SK-N-SH treated with all-trans-retinoic acid at 6 μM for 48 hours (cell line): ENCODE results near the gene ANKRD34B.

Experiments
- ATAC-seq: fragments of 200-7000 bp; cut with Tn5 transposase; 3 replicates; pipeline ENCODE4 v1.9.1; 2020; ENCODE audit warnings: mild to moderate bottlenecking, moderate library complexity
- ARNTL ChIP-seq: fragments of 450-650 bp; formaldehyde crosslinking; IDR thresholded peaks from 2 replicates; pipeline ENCODE4 v1.5.0; 2020; ENCODE audit warnings: low read depth, mild to moderate bottlenecking, moderate library complexity, borderline replicate concordance
- BACH2 ChIP-seq: fragments of 250-450 bp; sonication (Bioruptor Pico); IDR thresholded peaks from 2 replicates; pipeline ENCODE4 v1.9.0; 2021; ENCODE audit warnings: mild to moderate bottlenecking, borderline replicate concordance
- ESRRG ChIP-seq: fragments of 250-450 bp; sonication (Bioruptor Pico); IDR thresholded peaks from 2 replicates; pipeline ENCODE4 v1.6.1; 2021; ENCODE audit warnings: mild to moderate bottlenecking
- ISL1 ChIP-seq: fragments of 250-450 bp; sonication (Bioruptor Pico); IDR thresholded peaks from 2 replicates; pipeline ENCODE4 v2.1.2; 2022; ENCODE audit warnings: mild to moderate bottlenecking, moderate library complexity
- OSR1 ChIP-seq: fragments of 250-450 bp; sonication (Bioruptor Pico); IDR thresholded peaks from 2 replicates; pipeline ENCODE4 v1.8.0; 2022; ENCODE audit warnings: moderate library complexity, mild to moderate bottlenecking, inconsistent platforms
- PPARA ChIP-seq: fragments of 250-450 bp; sonication (Bioruptor Pico); IDR thresholded peaks from 2 replicates; pipeline ENCODE4 v1.5.0; 2020; ENCODE audit warnings: mild to moderate bottlenecking, borderline replicate concordance
- RARB ChIP-seq: fragments of 250-450 bp; sonication (Bioruptor Pico); IDR thresholded peaks from 2 replicates; pipeline ENCODE4 v1.8.0; 2021; ENCODE audit warnings: mild to moderate bottlenecking, moderate library complexity
- TCF4 ChIP-seq: fragments of 250-450 bp; sonication (Bioruptor Pico); IDR thresholded peaks from 2 replicates; pipeline ENCODE4 v1.8.0; 2021; ENCODE audit warnings: mild to moderate bottlenecking, moderate library complexity, borderline replicate concordance
- TOX ChIP-seq: fragments of 250-450 bp; sonication (Bioruptor Pico); IDR thresholded peaks from 2 replicates; pipeline ENCODE4 v1.8.0; 2021; ENCODE audit warnings: mild to moderate bottlenecking, moderate library complexity, borderline replicate concordance
- ZC3H10 ChIP-seq: fragments of 250-450 bp; sonication (Bioruptor Pico); IDR thresholded peaks from 2 replicates; pipeline ENCODE4 v1.5.1; 2021; ENCODE audit warnings: mild to moderate bottlenecking, moderate library complexity
- ZFP3 ChIP-seq: fragments of 250-450 bp; sonication (Bioruptor Pico); IDR thresholded peaks from 2 replicates; pipeline ENCODE4 v1.5.0; 2020; ENCODE audit warnings: mild to moderate bottlenecking, moderate library complexity
- ZFP30 ChIP-seq: fragments of 450-650 bp; formaldehyde crosslinking; IDR thresholded peaks from 2 replicates; pipeline ENCODE4 v1.5.0; 2022; ENCODE audit warnings: mild to moderate bottlenecking, moderate library complexity
- ZNF565 ChIP-seq: fragments of 450-650 bp; formaldehyde crosslinking; conservative IDR thresholded peaks from 2 replicates; pipeline ENCODE4 v1.5.0; 2020; ENCODE audit warnings: low read depth, mild to moderate bottlenecking, moderate library complexity
- ZNF8 ChIP-seq: fragments of 450-650 bp; formaldehyde crosslinking; IDR thresholded peaks from 2 replicates; pipeline ENCODE4 v1.5.0; 2020; ENCODE audit warnings: mild to moderate bottlenecking, moderate library complexity
- TF ChIP-seq, protein P1 (sequence below): fragments of 250-450 bp; sonication (Bioruptor Pico); IDR thresholded peaks from 2 replicates; pipeline ENCODE4 v1.5.1; 2021; ENCODE audit warnings: mild to moderate bottlenecking, moderate library complexity
- TF ChIP-seq, protein P2 (sequence below): fragments of 250-450 bp; sonication (Bioruptor Pico); IDR thresholded peaks from 2 replicates; pipeline ENCODE4 v1.5.0; 2020; ENCODE audit warnings: mild to moderate bottlenecking, moderate library complexity
- TF ChIP-seq, protein P3 (sequence below): fragments of 250-450 bp; sonication (Bioruptor Pico); IDR thresholded peaks from 2 replicates; pipeline ENCODE4 v1.5.1; 2020; ENCODE audit warnings: low read depth, mild to moderate bottlenecking, moderate library complexity
- TF ChIP-seq, protein P4 (sequence below): fragments of 250-450 bp; sonication (Bioruptor Pico); IDR thresholded peaks from 2 replicates; pipeline ENCODE4 v1.8.0; 2021; ENCODE audit warnings: low read depth, mild to moderate bottlenecking, moderate library complexity, borderline replicate concordance

Gene ANKRD34B

DNA sequence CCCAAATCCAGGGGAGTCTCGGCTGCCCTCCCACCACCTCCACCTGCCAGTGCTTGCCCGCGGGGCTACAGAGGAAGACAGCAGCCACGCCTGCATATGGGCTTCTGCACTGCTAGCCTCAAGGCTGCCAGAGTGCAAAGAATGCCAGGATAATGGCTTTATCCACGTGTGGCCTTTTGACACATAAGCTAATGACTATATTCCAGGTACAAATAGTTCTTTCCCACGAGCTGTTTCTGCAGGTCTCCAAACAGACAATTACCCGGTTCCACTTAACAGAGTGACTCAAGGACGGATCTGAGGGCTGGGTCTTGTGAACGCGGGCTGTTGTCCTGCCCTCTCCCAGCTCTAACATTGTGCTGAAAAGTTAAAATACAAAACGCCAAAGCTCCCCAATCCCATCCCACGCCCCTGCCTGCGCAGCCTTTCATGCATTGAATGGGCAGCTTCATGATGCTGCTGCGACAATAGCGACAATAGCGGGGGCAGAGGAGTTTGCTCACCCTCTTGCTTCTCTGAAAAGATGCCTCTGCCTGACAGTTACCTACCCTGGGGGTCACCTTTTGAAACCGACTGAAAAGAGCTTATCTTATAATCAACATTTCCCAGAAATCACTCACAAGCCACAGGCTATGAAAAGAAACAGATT is 45.3 kb upstream of the ANKRD34B start:
- no peak for ATAC-seq
- TF ChIP-seq PPARA (no peak), ESRRG (CRISPR knock-in tag) (no peak), TOX (CRISPR knock-in tag) (no peak), TCF4 (no peak), ZFP3 (CRISPR knock-in tag) (no peak)
- TF ChIP-seq, protein P1, sequence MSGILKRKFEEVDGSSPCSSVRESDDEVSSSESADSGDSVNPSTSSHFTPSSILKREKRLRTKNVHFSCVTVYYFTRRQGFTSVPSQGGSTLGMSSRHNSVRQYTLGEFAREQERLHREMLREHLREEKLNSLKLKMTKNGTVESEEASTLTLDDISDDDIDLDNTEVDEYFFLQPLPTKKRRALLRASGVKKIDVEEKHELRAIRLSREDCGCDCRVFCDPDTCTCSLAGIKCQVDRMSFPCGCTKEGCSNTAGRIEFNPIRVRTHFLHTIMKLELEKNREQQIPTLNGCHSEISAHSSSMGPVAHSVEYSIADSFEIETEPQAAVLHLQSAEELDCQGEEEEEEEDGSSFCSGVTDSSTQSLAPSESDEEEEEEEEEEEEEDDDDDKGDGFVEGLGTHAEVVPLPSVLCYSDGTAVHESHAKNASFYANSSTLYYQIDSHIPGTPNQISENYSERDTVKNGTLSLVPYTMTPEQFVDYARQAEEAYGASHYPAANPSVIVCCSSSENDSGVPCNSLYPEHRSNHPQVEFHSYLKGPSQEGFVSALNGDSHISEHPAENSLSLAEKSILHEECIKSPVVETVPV (CRISPR knock-in tag): no peak
- TF ChIP-seq, protein P2, sequence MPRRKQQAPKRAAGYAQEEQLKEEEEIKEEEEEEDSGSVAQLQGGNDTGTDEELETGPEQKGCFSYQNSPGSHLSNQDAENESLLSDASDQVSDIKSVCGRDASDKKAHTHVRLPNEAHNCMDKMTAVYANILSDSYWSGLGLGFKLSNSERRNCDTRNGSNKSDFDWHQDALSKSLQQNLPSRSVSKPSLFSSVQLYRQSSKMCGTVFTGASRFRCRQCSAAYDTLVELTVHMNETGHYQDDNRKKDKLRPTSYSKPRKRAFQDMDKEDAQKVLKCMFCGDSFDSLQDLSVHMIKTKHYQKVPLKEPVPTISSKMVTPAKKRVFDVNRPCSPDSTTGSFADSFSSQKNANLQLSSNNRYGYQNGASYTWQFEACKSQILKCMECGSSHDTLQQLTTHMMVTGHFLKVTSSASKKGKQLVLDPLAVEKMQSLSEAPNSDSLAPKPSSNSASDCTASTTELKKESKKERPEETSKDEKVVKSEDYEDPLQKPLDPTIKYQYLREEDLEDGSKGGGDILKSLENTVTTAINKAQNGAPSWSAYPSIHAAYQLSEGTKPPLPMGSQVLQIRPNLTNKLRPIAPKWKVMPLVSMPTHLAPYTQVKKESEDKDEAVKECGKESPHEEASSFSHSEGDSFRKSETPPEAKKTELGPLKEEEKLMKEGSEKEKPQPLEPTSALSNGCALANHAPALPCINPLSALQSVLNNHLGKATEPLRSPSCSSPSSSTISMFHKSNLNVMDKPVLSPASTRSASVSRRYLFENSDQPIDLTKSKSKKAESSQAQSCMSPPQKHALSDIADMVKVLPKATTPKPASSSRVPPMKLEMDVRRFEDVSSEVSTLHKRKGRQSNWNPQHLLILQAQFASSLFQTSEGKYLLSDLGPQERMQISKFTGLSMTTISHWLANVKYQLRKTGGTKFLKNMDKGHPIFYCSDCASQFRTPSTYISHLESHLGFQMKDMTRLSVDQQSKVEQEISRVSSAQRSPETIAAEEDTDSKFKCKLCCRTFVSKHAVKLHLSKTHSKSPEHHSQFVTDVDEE (CRISPR knock-in tag): no peak
- TF ChIP-seq, all 23 proteins: peak for 0

DNA sequence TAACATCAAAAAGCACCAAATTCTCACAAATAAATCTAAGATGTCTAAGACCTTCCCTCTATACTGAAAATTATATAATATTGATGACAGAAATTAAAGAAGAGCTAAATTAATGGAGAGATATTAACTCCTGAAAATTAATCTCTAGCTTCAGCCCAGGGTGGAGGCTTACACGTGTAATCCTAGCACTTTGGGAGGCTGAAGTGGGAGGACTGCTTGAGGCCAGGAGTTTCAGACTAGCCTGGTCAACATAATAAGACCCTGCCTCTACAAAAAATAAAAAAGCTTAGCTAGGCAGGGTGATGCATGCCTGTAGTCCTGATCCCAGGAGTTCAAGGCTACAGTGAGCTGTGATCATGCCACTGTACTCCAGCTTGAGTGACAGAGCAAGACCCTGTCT is 39.6 kb upstream of the ANKRD34B start:
- no peak for ATAC-seq
- TF ChIP-seq TCF4 (no peak), RARB (CRISPR knock-in tag) (no peak), ZFP30 (CRISPR knock-in tag) (no peak), ESRRG (CRISPR knock-in tag) (no peak), ZNF565 (CRISPR knock-in tag) (no peak), ZFP3 (CRISPR knock-in tag) (no peak), TOX (CRISPR knock-in tag) (no peak), BACH2 (no peak)
- TF ChIP-seq, protein P3, sequence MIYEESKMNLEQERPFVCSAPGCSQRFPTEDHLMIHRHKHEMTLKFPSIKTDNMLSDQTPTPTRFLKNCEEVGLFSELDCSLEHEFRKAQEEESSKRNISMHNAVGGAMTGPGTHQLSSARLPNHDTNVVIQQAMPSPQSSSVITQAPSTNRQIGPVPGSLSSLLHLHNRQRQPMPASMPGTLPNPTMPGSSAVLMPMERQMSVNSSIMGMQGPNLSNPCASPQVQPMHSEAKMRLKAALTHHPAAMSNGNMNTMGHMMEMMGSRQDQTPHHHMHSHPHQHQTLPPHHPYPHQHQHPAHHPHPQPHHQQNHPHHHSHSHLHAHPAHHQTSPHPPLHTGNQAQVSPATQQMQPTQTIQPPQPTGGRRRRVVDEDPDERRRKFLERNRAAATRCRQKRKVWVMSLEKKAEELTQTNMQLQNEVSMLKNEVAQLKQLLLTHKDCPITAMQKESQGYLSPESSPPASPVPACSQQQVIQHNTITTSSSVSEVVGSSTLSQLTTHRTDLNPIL (CRISPR knock-in tag): no peak
- TF ChIP-seq, protein P4, sequence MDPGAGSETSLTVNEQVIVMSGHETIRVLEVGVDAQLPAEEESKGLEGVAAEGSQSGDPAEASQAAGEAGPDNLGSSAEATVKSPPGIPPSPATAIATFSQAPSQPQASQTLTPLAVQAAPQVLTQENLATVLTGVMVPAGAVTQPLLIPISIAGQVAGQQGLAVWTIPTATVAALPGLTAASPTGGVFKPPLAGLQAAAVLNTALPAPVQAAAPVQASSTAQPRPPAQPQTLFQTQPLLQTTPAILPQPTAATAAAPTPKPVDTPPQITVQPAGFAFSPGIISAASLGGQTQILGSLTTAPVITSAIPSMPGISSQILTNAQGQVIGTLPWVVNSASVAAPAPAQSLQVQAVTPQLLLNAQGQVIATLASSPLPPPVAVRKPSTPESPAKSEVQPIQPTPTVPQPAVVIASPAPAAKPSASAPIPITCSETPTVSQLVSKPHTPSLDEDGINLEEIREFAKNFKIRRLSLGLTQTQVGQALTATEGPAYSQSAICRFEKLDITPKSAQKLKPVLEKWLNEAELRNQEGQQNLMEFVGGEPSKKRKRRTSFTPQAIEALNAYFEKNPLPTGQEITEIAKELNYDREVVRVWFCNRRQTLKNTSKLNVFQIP (CRISPR knock-in tag): no peak
- TF ChIP-seq, all 23 proteins: peak for 0

DNA sequence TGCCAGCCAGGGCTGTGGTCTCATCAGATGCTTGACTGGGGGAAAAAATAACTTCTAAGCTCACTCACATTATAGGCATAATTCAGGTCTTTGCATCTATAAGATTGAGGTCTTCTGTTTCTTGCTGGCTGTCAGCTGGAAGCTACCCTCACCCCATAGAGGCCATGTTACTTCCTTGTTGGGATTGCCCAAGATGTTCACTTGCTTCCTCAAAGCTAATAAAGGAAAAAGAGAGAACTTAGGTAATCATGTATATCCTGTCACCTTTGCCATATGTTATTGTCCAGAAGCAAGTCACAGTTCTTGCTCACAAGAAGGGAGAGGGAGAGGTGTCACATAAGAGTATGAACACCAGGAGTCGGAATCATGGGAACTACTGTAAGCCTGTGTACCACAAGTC is 38.7 kb upstream of the ANKRD34B start:
- ATAC-seq: no peak
- no peak for TF ChIP-seq ARNTL (CRISPR knock-in tag)
- no peak for TF ChIP-seq ESRRG (CRISPR knock-in tag)
- TF ChIP-seq ZC3H10 (CRISPR knock-in tag): no peak
- TF ChIP-seq, protein P4 (CRISPR knock-in tag): no peak
- TF ChIP-seq, protein P2 (CRISPR knock-in tag): no peak
- no peak for TF ChIP-seq RARB (CRISPR knock-in tag)
- TF ChIP-seq ZNF8 (CRISPR knock-in tag): no peak
- TF ChIP-seq ISL1 (CRISPR knock-in tag): no peak
- TF ChIP-seq PPARA: no peak
- TF ChIP-seq OSR1 (CRISPR knock-in tag): no peak
- TF ChIP-seq ZFP3 (CRISPR knock-in tag): no peak
